Medulla oblongata (tissue), 1 donor: Measurements from ENCODE around the gene ADNP.
"Not testable (repeated sequence)": the region's sequence is repeated elsewhere in the genome, so short reads cannot be mapped to it uniquely, and the experiment has no call there.

ENCODE experiments used
- DNase-seq: peaks from one replicate; pipeline ENCODE4 v3.0.0-alpha.2; 2015; ENCODE audit errors: extremely low spot score

ADNP gene

GRCh38 chr20:50903353-50904051, 27.7 kb downstream of the ADNP start:
- no peak for DNase-seq

GRCh38 chr20:50901301-50901700, 29.9 kb downstream of the ADNP start:
- DNase-seq, result no peak

GRCh38 chr20:50900261-50900660, 31.0 kb downstream of the ADNP start:
- no peak for DNase-seq

GRCh38 chr20:50898475-50898874, 32.8 kb downstream of the ADNP start:
- no peak for DNase-seq

GRCh38 chr20:50895111-50895830, 36.0 kb downstream of the ADNP start:
- DNase-seq, result no peak

- no peak for DNase-seq
Measured at GRCh38 chr20:50893620-50894019, 37.6 kb downstream of the ADNP start.

GRCh38 chr20:50892394-50892793, 38.8 kb downstream of the ADNP start:
- no peak for DNase-seq

- no peak for DNase-seq
Measured at GRCh38 chr20:50891138-50891537, 40.1 kb downstream of the ADNP start.

GRCh38 chr20:50887576-50887975, 43.7 kb downstream of the ADNP start:
- no peak for DNase-seq

GRCh38 chr20:50886184-50886790, 45.0 kb downstream of the ADNP start:
- no peak for DNase-seq

- DNase-seq, result no peak
Measured at GRCh38 chr20:50885781-50886180, 45.5 kb downstream of the ADNP start.

GRCh38 chr20:50885068-50885467, 46.2 kb downstream of the ADNP start:
- DNase-seq, result no peak

GRCh38 chr20:50883856-50884255, 47.4 kb downstream of the ADNP start:
- DNase-seq, result no peak

- not testable (repeated sequence) for DNase-seq
Measured at GRCh38 chr20:50881759-50882424, 49.3 kb downstream of the ADNP start.

GRCh38 chr20:50879649-50880550, 51.3 kb downstream of the ADNP start:
- DNase-seq, result no peak

GRCh38 chr20:50877232-50877743, 53.9 kb downstream of the ADNP start:
- DNase-seq, result no peak

- no peak for DNase-seq
Measured at GRCh38 chr20:50876816-50877215, 54.4 kb downstream of the ADNP start.

- DNase-seq, result no peak
Measured at GRCh38 chr20:50876063-50876685, 55.1 kb downstream of the ADNP start.

- DNase-seq, result no peak
Measured at GRCh38 chr20:50874758-50875665, 56.2 kb downstream of the ADNP start.
